ENCODE results near the gene RNF121.

RNF121 gene

GRCh38 chr11:71914617-71915189 lies 14.1 kb upstream of the RNF121 start:
- H3K4me1 ChIP-seq (ENCODE audit: control insufficient read depth, low read depth, low read length), result no peaks in the 10 kb centered on the region
- no peaks in the 10 kb centered on the region for H3K9me3 ChIP-seq (ENCODE audit: control insufficient read depth, low read depth, low read length)
- peaks cover 31% of the 10 kb centered on the region for H3K36me3 ChIP-seq (ENCODE audit: control insufficient read depth, low read depth, low read length)
- no peaks in the 10 kb centered on the region for H3K27me3 ChIP-seq (ENCODE audit: control insufficient read depth, insufficient read depth, low read length)
- no peak overlapping the region for H3K27ac ChIP-seq (ENCODE audit: low read length)
- no peak overlapping the region for H3K9ac ChIP-seq (ENCODE audit: low read length)
- H3K4me3 ChIP-seq (ENCODE audit: low read length), result no peak overlapping the region

DNA sequence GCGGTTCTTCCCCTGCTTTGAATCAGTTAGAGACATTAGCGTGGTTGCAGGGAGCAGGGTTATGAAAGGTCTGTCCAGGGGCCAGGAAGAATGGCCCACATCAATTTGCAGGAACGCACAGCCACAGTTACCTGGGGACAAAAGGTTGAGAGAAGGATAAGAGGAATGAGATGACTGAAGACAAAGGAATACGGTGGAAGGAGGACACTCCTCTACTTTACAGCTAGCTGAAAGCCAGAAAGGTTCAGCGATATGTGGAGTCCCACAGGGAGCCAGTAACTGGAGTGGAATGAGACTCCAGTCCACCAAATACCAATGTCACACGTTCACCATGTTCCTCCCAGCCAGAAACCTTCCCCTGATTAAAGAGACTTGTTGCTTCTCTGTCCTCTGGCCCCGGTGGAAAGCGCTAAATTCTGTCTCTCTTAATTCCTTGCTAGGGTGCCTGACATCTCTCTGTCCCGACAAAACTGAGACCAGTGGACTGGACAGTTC lies 11.2 kb upstream of the RNF121 start:
- Histone ChIP-seq H3K9ac (ENCODE audit: low read length) (no peak overlapping the region), H3K9me3 (ENCODE audit: control insufficient read depth, low read depth, low read length) (no peaks in the 10 kb centered on the region), H3K27me3 (ENCODE audit: control insufficient read depth, insufficient read depth, low read length) (no peaks in the 10 kb centered on the region), H3K27ac (ENCODE audit: low read length) (no peak overlapping the region), H3K4me3 (ENCODE audit: low read length) (no peak overlapping the region), H3K4me1 (ENCODE audit: control insufficient read depth, low read depth, low read length) (no peaks in the 10 kb centered on the region), H3K36me3 (ENCODE audit: control insufficient read depth, low read depth, low read length) (peaks cover 31% of the 10 kb centered on the region)

- H3K4me1 ChIP-seq (ENCODE audit: control insufficient read depth, low read depth, low read length), result peaks cover 9% of the 10 kb centered on the region
- H3K36me3 ChIP-seq (ENCODE audit: control insufficient read depth, low read depth, low read length), result no peaks in the 10 kb centered on the region
- H3K9ac ChIP-seq (ENCODE audit: low read length), result peak within 1 kb of the TSS; percentile 97
- H3K4me3 ChIP-seq (ENCODE audit: low read length), result peak within 1 kb of the TSS; percentile 93
- peak within 1 kb of the TSS; percentile 99 for H3K27ac ChIP-seq (ENCODE audit: low read length)
- no peaks in the 10 kb centered on the region for H3K9me3 ChIP-seq (ENCODE audit: control insufficient read depth, low read depth, low read length)
- H3K27me3 ChIP-seq (ENCODE audit: control insufficient read depth, insufficient read depth, low read length), result no peaks in the 10 kb centered on the region
These were observed 768 bp upstream of the RNF121 start, which contains the start of gene XNDC1N for GRCh38 chr11:71927820-71928736. Gene XNDC1N (minus strand): TSS chr11:71928594. CDS start chr11:71923353, 5,241 bp downstream.

DNA sequence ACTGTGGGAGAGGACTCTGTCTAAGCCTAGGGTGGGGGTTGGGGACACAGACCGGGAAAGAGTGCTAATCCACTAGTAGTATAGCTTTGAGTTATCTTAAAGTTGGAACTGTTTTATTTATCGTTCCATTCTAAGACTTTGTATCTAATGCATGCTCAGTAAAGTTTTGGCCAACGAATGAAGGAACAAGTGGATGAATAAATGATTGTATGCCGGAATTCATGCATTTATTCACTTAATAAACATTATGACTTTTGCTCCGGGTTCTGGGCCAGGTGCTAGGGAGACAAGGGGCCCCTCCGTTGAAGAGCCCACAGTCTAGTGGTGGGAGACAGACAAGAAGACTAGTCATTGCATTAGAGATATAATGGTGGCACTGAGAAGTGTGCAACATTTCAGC lies 645 bp downstream of the RNF121 start:
- H3K9ac ChIP-seq (ENCODE audit: low read length), result peak overlapping the region; percentile 97
- no peak overlapping the region for H3K27ac ChIP-seq (ENCODE audit: low read length)
- peaks cover 9% of the 10 kb centered on the region for H3K4me1 ChIP-seq (ENCODE audit: control insufficient read depth, low read depth, low read length)

GRCh38 chr11:71930556-71931244 lies 1.9 kb downstream of the RNF121 start:
- Histone ChIP-seq H3K9ac (ENCODE audit: low read length) (no peak overlapping the region), H3K27me3 (ENCODE audit: control insufficient read depth, insufficient read depth, low read length) (no peaks in the 10 kb centered on the region), H3K9me3 (ENCODE audit: control insufficient read depth, low read depth, low read length) (no peaks in the 10 kb centered on the region), H3K4me1 (ENCODE audit: control insufficient read depth, low read depth, low read length) (peaks cover 9% of the 10 kb centered on the region), H3K36me3 (ENCODE audit: control insufficient read depth, low read depth, low read length) (no peaks in the 10 kb centered on the region), H3K27ac (ENCODE audit: low read length) (no peak overlapping the region), H3K4me3 (ENCODE audit: low read length) (peak overlapping the region; percentile 93)

More for the DNA sequence above, 645 bp downstream of the RNF121 start:
- Histone ChIP-seq H3K36me3 (ENCODE audit: control insufficient read depth, low read depth, low read length) (no peaks in the 10 kb centered on the region), H3K27me3 (ENCODE audit: control insufficient read depth, insufficient read depth, low read length) (no peaks in the 10 kb centered on the region), H3K9me3 (ENCODE audit: control insufficient read depth, low read depth, low read length) (no peaks in the 10 kb centered on the region), H3K4me3 (ENCODE audit: low read length) (peak overlapping the region; percentile 93)

GRCh38 chr11:71931245-71931602 lies 2.4 kb downstream of the RNF121 start:
- Histone ChIP-seq H3K36me3 (ENCODE audit: control insufficient read depth, low read depth, low read length) (no peaks in the 10 kb centered on the region), H3K4me1 (ENCODE audit: control insufficient read depth, low read depth, low read length) (peaks cover 9% of the 10 kb centered on the region), H3K27me3 (ENCODE audit: control insufficient read depth, insufficient read depth, low read length) (no peaks in the 10 kb centered on the region), H3K27ac (ENCODE audit: low read length) (no peak overlapping the region), H3K9ac (ENCODE audit: low read length) (no peak overlapping the region), H3K9me3 (ENCODE audit: control insufficient read depth, low read depth, low read length) (no peaks in the 10 kb centered on the region), H3K4me3 (ENCODE audit: low read length) (no peak overlapping the region)

DNA sequence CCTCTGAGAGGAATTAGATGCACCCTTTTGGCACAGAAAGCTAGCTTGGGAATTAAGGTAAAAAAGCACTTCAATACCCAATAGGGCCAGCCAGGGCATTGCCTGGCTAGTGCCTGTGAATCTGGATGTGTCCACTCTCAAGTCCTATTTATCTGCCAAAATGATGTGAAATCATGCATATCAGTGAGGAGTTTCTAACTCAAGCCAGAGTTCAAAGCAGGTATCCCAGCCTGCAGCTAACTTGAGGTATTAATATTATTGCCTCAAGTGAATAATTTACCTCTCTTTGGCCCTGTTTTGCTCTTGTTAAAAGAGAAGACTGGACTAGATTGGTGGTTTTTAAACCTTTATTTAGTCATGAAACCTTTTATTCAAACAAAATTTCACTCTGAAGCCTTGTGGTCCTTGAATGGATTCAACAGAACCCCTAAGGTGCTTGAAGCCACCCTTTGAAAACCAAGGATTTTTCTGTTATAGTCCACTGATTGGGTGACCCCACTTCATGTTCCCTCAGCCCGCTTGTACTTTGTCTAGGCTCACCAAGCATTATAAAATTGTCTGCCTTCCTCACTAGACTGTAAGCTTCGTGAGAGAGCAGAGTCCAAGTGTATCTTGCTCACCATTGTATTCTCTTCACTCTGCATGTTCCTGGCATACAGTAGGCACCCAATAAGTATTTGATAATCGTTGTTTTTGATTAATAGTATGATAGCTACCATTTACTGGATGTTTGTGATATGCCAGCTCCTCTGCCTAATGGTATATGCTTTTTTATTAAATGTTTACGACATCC lies 4.5 kb downstream of the RNF121 start:
- H3K9ac ChIP-seq (ENCODE audit: low read length), result no peak overlapping the region
- peaks cover 4% of the 10 kb centered on the region for H3K4me1 ChIP-seq (ENCODE audit: control insufficient read depth, low read depth, low read length)
- peaks cover 3% of the 10 kb centered on the region for H3K36me3 ChIP-seq (ENCODE audit: control insufficient read depth, low read depth, low read length)
- no peak overlapping the region for H3K4me3 ChIP-seq (ENCODE audit: low read length)
- no peaks in the 10 kb centered on the region for H3K27me3 ChIP-seq (ENCODE audit: control insufficient read depth, insufficient read depth, low read length)
- no peaks in the 10 kb centered on the region for H3K9me3 ChIP-seq (ENCODE audit: control insufficient read depth, low read depth, low read length)
- no peak overlapping the region for H3K27ac ChIP-seq (ENCODE audit: low read length)

GRCh38 chr11:71934213-71934612 lies 5.4 kb downstream of the RNF121 start:
- no peaks in the 10 kb centered on the region for H3K27me3 ChIP-seq (ENCODE audit: control insufficient read depth, insufficient read depth, low read length)
- H3K27ac ChIP-seq (ENCODE audit: low read length), result no peak overlapping the region
- no peak overlapping the region for H3K4me3 ChIP-seq (ENCODE audit: low read length)
- peaks cover 4% of the 10 kb centered on the region for H3K4me1 ChIP-seq (ENCODE audit: control insufficient read depth, low read depth, low read length)
- no peak overlapping the region for H3K9ac ChIP-seq (ENCODE audit: low read length)
- no peaks in the 10 kb centered on the region for H3K9me3 ChIP-seq (ENCODE audit: control insufficient read depth, low read depth, low read length)
- H3K36me3 ChIP-seq (ENCODE audit: control insufficient read depth, low read depth, low read length), result peaks cover 3% of the 10 kb centered on the region

DNA sequence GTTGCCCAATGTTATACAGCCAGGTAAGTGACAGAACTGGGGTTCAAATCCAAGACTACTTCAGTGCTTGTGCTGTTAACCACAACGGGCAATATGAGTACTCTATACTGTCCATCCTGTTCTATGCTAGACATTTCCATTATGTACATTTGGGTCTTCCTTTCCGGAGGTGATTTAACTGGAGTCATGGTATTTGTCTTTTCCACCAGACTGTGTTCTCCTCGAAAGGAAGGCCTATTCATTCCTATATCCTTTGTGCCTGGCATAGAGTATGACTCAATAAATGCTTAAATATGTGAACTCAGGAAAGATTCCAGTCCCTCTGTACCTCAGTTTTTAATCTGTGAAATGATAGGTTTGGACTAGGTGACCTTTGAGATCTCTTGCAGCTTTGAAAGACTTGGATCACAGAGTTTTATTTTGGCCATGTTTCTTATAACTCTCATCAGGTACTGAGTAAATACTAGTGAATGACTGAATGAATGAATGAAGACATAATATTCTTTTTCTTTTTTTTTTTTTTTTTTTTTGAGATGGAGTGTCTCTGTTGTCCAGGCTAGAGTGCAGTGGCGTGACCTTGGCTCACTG lies 6.6 kb downstream of the RNF121 start:
- Histone ChIP-seq H3K36me3 (ENCODE audit: control insufficient read depth, low read depth, low read length) (peaks cover 3% of the 10 kb centered on the region), H3K27ac (ENCODE audit: low read length) (no peak overlapping the region), H3K4me1 (ENCODE audit: control insufficient read depth, low read depth, low read length) (no peaks in the 10 kb centered on the region), H3K9me3 (ENCODE audit: control insufficient read depth, low read depth, low read length) (no peaks in the 10 kb centered on the region), H3K9ac (ENCODE audit: low read length) (no peak overlapping the region), H3K4me3 (ENCODE audit: low read length) (no peak overlapping the region), H3K27me3 (ENCODE audit: control insufficient read depth, insufficient read depth, low read length) (no peaks in the 10 kb centered on the region)

DNA sequence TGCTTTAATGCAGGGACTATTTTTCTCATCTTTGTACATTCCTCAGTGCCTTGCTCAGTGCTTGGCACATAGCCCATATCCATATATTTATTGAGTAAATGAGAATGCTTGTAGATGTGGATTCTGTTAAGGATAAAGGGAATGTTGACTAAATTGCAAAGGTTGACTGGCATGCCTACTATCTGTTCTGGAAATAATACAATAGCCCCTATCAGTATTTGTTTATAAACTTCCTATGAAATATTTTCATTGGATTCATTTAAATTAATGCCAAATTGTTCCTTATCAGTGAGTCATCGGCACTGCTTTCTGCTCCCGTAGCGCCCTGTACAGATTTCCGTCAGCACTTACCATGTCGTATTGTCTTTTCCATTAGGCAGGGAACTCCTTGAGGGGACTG lies 8.0 kb downstream of the RNF121 start:
- H3K27ac ChIP-seq (ENCODE audit: low read length), result no peak overlapping the region
- no peak overlapping the region for H3K9ac ChIP-seq (ENCODE audit: low read length)
- no peaks in the 10 kb centered on the region for H3K9me3 ChIP-seq (ENCODE audit: control insufficient read depth, low read depth, low read length)
- H3K4me3 ChIP-seq (ENCODE audit: low read length), result no peak overlapping the region
- no peaks in the 10 kb centered on the region for H3K4me1 ChIP-seq (ENCODE audit: control insufficient read depth, low read depth, low read length)
- H3K36me3 ChIP-seq (ENCODE audit: control insufficient read depth, low read depth, low read length), result peaks cover 3% of the 10 kb centered on the region
- H3K27me3 ChIP-seq (ENCODE audit: control insufficient read depth, insufficient read depth, low read length), result no peaks in the 10 kb centered on the region
